GM18526 (cell line): ENCODE data around the gene EBP.

Experiments
- POLR2A ChIP-seq: IDR thresholded peaks from 3 replicates; pipeline ENCODE4 v1.6.1; 2011; ENCODE audit not compliant: insufficient read length; ENCODE audit errors: extremely low read depth

EBP gene

GRCh38 chrX:48509619-48510018, 12.0 kb upstream of the EBP start:
- TF ChIP-seq POLR2A = no peak

- TF ChIP-seq POLR2A = no peak
These were observed 10.0 kb upstream of the EBP start for GRCh38 chrX:48511560-48511959.

GRCh38 chrX:48512371-48512935, 9.2 kb upstream of the EBP start:
- no peak for TF ChIP-seq POLR2A

GRCh38 chrX:48513670-48514069, 7.9 kb upstream of the EBP start:
- no peak for TF ChIP-seq POLR2A

GRCh38 chrX:48514126-48514806, 7.3 kb upstream of the EBP start:
- TF ChIP-seq POLR2A = no peak

- no peak for TF ChIP-seq POLR2A
These were observed 6.6 kb upstream of the EBP start for GRCh38 chrX:48514868-48515460.

GRCh38 chrX:48515842-48516241, 5.8 kb upstream of the EBP start:
- no peak for TF ChIP-seq POLR2A

- TF ChIP-seq POLR2A = no peak
These were observed 5.3 kb upstream of the EBP start for GRCh38 chrX:48516285-48516684.

- no peak for TF ChIP-seq POLR2A
These were observed 4.6 kb upstream of the EBP start for GRCh38 chrX:48516987-48517386.

GRCh38 chrX:48520455-48520854, 1.2 kb upstream of the EBP start:
- no peak for TF ChIP-seq POLR2A

GRCh38 chrX:48520976-48521352, 644 bp upstream of the EBP start:
- TF ChIP-seq POLR2A = no peak

- TF ChIP-seq POLR2A = no peak
These were observed 683 bp downstream of the EBP start for GRCh38 chrX:48522291-48522690.

- no peak for TF ChIP-seq POLR2A
These were observed 2.1 kb downstream of the EBP start for GRCh38 chrX:48523682-48524081.

GRCh38 chrX:48530736-48531135, 9.1 kb downstream of the EBP start:
- TF ChIP-seq POLR2A = no peak

GRCh38 chrX:48531358-48531959, 9.9 kb downstream of the EBP start:
- no peak for TF ChIP-seq POLR2A

- TF ChIP-seq POLR2A = no peak
These were observed 10.6 kb downstream of the EBP start for GRCh38 chrX:48532161-48532560.
